ENCODE data around the gene ZFC3H1. TPM values are rescaled to one million over a fixed set of nuclear protein-coding genes. Genes with fewer than 3 reads are reported as not detected.

Gene ZFC3H1
- total and polyA plus RNA-seq, 9 of the 15 experiments (the other 6 are each of a cell fraction or from before 2014, with no cell fraction given), result 14.8 to 80.5 (median 22.1) TPM

GRCh38 chr12:71685914-71686657 lies 22.4 kb upstream of the ZFC3H1 start, which contains the start of gene TMEM19 (continued):
- 0 out of 2 replicates have a peak, but pooled peaks have one; percentile 39 for TF ChIP-seq ATF6 (CRISPR knock-in tag; IDR thresholded peaks at IDR 0.05)
- no peak; the same call in 1 of the 2 replicates for TF ChIP-seq SMAD4 (CRISPR knock-in tag; conservative IDR thresholded peaks at IDR 0.05)
- no peak for TF ChIP-seq ZC3H8 (IDR thresholded peaks at IDR 0.05)
- peak; percentile 81 for TF ChIP-seq PRDM10 (IDR thresholded peaks at IDR 0.05; ENCODE audit: partially characterized antibody)
- TF ChIP-seq WHSC1 (IDR thresholded peaks at IDR 0.05; ENCODE audit: low read length), result no peak
- TF ChIP-seq ZNF217 (CRISPR knock-in tag; IDR thresholded peaks at IDR 0.05), result no peak
- TF ChIP-seq PKNOX1 (IDR thresholded peaks at IDR 0.05), result peak; percentile 88
- TF ChIP-seq SIX5 (IDR thresholded peaks at IDR 0.05; ENCODE audit: borderline replicate concordance in 1 of 2, insufficient read depth in 1 of 2, low read depth in 1 of 2, low read length in 2 of 2), result no peak
- TF ChIP-seq MIER1 (IDR thresholded peaks at IDR 0.05; ENCODE audit: low read depth), result no peak
- TF ChIP-seq NEUROD1 (IDR thresholded peaks at IDR 0.05; ENCODE audit: borderline replicate concordance, low read depth, low read length, partially characterized antibody), result no peak
- no peak for TF ChIP-seq ETV6 (IDR thresholded peaks at IDR 0.05; ENCODE audit: borderline replicate concordance in 1 of 2, low read depth in 2 of 2, low read length in 1 of 2)
- TF ChIP-seq ETV6 (CRISPR knock-in tag; IDR thresholded peaks at IDR 0.05; ENCODE audit: borderline replicate concordance), result peak; percentile 80; the same call in 1 of the 2 replicates
- peak; percentile 76 for TF ChIP-seq FUS (optimal IDR thresholded peaks at IDR 0.05; ENCODE audit: low read depth, low read length)
- peak; percentile 78 for TF ChIP-seq ELF1 (tag; IDR thresholded peaks at IDR 0.05)
- TF ChIP-seq STAT5B (CRISPR knock-in tag; IDR thresholded peaks at IDR 0.05), result no peak
- TF ChIP-seq ARID1B (IDR thresholded peaks at IDR 0.05), result no peak; the same call in 1 of the 2 replicates
- TF ChIP-seq GMEB1 (CRISPR knock-in tag; IDR thresholded peaks at IDR 0.05), result no peak; the same call in 1 of the 2 replicates
- TF ChIP-seq XRCC5 (IDR thresholded peaks at IDR 0.05; ENCODE audit: low read depth, low read length), result peak; percentile 88; the same call in 1 of the 2 replicates

Data from K562 (cell line).